A673 (cell line): ENCODE results near the gene UBE2D2.

Source experiments
- CTCF ChIP-seq: fragments of 300-800, 200-600 bp; sonication (generic); conservative IDR thresholded peaks from 2 replicates; pipeline ENCODE4 v1.5.1; 2017; ENCODE audit warnings: low read depth, mild to moderate bottlenecking, antibody characterized with exemption, low read length, moderate library complexity, mixed read lengths
- EZH2 ChIP-seq: fragments of 200-600 bp; sonication (generic); IDR thresholded peaks from 2 replicates; pipeline ENCODE4 v1.6.1; 2017; ENCODE audit warnings: borderline replicate concordance, low read depth, mild to moderate bottlenecking, mixed read lengths, antibody characterized with exemption, low read length; ENCODE audit not compliant: poor library complexity, severe bottlenecking

DNA sequence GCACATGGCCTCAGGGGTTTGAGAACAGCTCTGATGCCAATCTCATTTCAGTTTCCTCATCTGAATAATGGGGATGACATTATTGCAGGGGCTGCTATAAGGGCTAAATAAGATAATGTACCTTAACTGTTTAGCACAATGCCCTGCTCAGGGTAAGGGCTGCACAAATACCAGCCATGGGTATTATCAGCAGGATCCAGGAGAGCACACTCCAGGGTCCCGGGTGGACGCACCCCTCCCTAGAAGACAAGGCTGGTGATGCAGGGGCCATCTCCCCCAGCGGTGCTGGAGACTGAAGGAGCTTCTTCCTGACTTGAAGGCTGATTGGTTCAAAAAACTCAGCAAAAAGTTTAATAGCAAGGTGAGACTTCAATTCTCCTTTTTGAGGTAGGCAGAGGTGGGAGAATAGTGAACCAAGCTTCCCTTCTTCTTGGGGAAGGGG lies 84.3 kb downstream of the UBE2D2 start:
- TF ChIP-seq CTCF, result no peak
- TF ChIP-seq EZH2, result no peak
